Measurements from ENCODE around the gene UCK1. TPM values are rescaled to one million over a fixed set of nuclear protein-coding genes. Genes with fewer than 3 reads are reported as not detected.

The UCK1 gene
- total RNA-seq, 3 donors from 2014 or later (not counting 1 experiment from before 2014, with no cell fraction given): 29.9 to 35.2 (median 30.2) TPM

GRCh38 chr9:131524665-131525315 lies 6.3 kb downstream of the UCK1 start:
- no peaks in the 10 kb centered on the region for H3K27me3 Mint-ChIP-seq (ENCODE audit: low read depth in 2 of 2)
- ATAC-seq (no peak), DNase-seq (no peak)
- H3K4me3 ChIP-seq (ENCODE audit: low read length): no peak overlapping the region
- no peak overlapping the region for H3K27ac Mint-ChIP-seq
- H3K36me3 Mint-ChIP-seq: peaks cover 6% of the 10 kb centered on the region
- H3K4me1 Mint-ChIP-seq: peaks cover 0 to 7% of the 10 kb centered on the region in 2 donors
- no peaks in the 10 kb centered on the region for H3K9me3 ChIP-seq (ENCODE audit: control insufficient read depth, insufficient read depth, low read length)
- no peaks in the 10 kb centered on the region for H3K27me3 ChIP-seq (ENCODE audit: control insufficient read depth, insufficient read depth, low read length)
- H3K36me3 ChIP-seq (ENCODE audit: control insufficient read depth, insufficient read depth, low read length): peaks cover 65% of the 10 kb centered on the region
- H3K4me3 Mint-ChIP-seq: no peak overlapping the region
- TF ChIP-seq, protein P1, sequence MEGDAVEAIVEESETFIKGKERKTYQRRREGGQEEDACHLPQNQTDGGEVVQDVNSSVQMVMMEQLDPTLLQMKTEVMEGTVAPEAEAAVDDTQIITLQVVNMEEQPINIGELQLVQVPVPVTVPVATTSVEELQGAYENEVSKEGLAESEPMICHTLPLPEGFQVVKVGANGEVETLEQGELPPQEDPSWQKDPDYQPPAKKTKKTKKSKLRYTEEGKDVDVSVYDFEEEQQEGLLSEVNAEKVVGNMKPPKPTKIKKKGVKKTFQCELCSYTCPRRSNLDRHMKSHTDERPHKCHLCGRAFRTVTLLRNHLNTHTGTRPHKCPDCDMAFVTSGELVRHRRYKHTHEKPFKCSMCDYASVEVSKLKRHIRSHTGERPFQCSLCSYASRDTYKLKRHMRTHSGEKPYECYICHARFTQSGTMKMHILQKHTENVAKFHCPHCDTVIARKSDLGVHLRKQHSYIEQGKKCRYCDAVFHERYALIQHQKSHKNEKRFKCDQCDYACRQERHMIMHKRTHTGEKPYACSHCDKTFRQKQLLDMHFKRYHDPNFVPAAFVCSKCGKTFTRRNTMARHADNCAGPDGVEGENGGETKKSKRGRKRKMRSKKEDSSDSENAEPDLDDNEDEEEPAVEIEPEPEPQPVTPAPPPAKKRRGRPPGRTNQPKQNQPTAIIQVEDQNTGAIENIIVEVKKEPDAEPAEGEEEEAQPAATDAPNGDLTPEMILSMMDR (IDR thresholded peaks at IDR 0.05): no peak
- intact Hi-C loops (cut with micrococcal nuclease): no loop called here
- no peaks in the 10 kb centered on the region for H3K9me3 Mint-ChIP-seq
- peaks cover 3% of the 10 kb centered on the region for H3K4me1 ChIP-seq (ENCODE audit: control insufficient read depth, insufficient read depth, low read length)
- WGBS (ENCODE audit: insufficient coverage): 91% methylated on average over 23 of the region's 23 CpGs
- no peak overlapping the region for H3K27ac ChIP-seq (ENCODE audit: low read length)

DNA sequence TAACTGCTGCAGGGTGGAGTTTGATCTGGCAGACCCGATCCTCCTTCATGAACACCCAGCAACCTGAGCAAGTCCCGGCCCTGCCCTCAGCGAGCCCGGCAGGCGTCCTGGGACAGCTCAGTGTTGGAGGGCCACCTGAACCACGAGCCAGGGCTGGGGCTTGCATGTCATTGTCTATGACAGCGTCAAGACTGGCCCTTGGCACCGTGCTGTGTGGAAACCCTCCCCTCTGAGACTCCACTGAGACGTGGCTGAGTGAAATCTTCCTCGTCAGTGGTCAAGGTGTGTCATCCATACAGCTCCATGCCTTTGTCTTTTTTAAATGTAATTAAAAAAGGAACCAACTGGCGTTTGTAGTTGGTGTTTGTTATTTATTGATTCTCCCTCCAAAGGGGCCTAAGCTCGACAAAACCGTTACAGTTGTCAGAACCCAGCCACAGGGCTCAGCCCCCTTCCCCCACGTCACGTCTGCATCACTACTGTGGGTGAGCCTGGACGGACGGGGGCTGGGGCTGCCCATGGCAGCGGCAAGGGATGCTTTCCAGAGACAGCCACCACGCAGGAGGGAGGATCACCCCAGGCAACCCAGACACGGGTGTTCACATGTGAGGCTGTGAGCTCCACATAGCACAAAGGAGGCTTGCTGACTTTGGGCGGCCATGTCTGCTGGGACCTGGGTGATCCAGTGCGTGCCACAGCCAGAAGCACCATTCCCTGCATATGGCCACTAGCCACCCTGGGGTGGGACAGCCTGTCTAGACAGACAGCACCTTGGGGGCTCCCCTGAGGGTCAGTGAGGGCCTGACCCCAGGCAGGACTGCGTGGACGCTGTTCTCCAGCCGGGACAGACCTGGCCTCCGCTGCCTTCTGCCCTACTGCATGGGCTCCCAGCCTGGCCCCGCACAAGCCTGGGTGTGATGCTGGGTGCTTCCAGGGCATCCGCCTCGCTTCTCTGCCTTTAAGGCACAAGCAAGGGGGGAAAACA lies 7.3 kb downstream of the UCK1 start:
- WGBS (ENCODE audit: insufficient coverage): 91% methylated on average over 29 of the region's 29 CpGs

DNA sequence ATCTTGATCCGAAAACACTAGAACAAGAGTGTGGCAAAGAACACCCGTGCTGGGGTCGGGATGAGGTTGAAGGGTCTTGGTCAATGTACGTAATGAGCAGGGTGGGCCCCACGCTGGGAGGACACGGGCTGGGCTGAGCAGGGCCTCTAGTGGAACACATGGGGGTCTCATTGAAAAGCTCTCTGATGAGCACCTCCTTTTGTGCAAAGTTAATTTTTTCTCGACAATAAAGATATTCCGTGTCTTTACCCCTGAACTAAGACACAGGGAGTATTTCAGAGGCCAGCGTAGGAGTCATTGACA lies 8.0 kb downstream of the UCK1 start:
- H3K36me3 Mint-ChIP-seq: peaks cover under 1% of the 10 kb centered on the region
- ATAC-seq (no peak), DNase-seq (no peak)
- H3K27me3 Mint-ChIP-seq (ENCODE audit: low read depth in 2 of 2): no peaks in the 10 kb centered on the region
- Histone ChIP-seq H3K4me3 (ENCODE audit: low read length) (no peak overlapping the region), H3K27me3 (ENCODE audit: control insufficient read depth, insufficient read depth, low read length) (no peaks in the 10 kb centered on the region), H3K4me1 (ENCODE audit: control insufficient read depth, insufficient read depth, low read length) (no peaks in the 10 kb centered on the region), H3K9me3 (ENCODE audit: control insufficient read depth, insufficient read depth, low read length) (no peaks in the 10 kb centered on the region), H3K36me3 (ENCODE audit: control insufficient read depth, insufficient read depth, low read length) (peaks cover 71% of the 10 kb centered on the region), H3K27ac (ENCODE audit: low read length) (no peak overlapping the region)
- no peaks in the 10 kb centered on the region for H3K9me3 Mint-ChIP-seq
- H3K4me1 Mint-ChIP-seq: no peaks in the 10 kb centered on the region
- TF ChIP-seq, protein P1 (IDR thresholded peaks at IDR 0.05): no peak
- intact Hi-C loops (cut with micrococcal nuclease): no loop called here
- no peak overlapping the region for H3K27ac Mint-ChIP-seq
- WGBS (ENCODE audit: insufficient coverage): 99% methylated on average over 9 of the region's 9 CpGs
- H3K4me3 Mint-ChIP-seq: no peak overlapping the region

More for the DNA sequence above, 7.3 kb downstream of the UCK1 start:
- Histone ChIP-seq H3K9me3 (ENCODE audit: control insufficient read depth, insufficient read depth, low read length) (no peaks in the 10 kb centered on the region), H3K27me3 (ENCODE audit: control insufficient read depth, insufficient read depth, low read length) (no peaks in the 10 kb centered on the region), H3K4me1 (ENCODE audit: control insufficient read depth, insufficient read depth, low read length) (no peaks in the 10 kb centered on the region), H3K36me3 (ENCODE audit: control insufficient read depth, insufficient read depth, low read length) (peaks cover 68% of the 10 kb centered on the region), H3K27ac (ENCODE audit: low read length) (no peak overlapping the region), H3K4me3 (ENCODE audit: low read length) (no peak overlapping the region)
- Mint-ChIP-seq H3K36me3 (peaks cover 6% of the 10 kb centered on the region), H3K4me1 (peaks cover 0 to 5% of the 10 kb centered on the region in 2 donors), H3K27ac (no peak overlapping the region), H3K9me3 (no peaks in the 10 kb centered on the region), H3K27me3 (ENCODE audit: low read depth in 2 of 2) (no peaks in the 10 kb centered on the region), H3K4me3 (no peak overlapping the region)
- no peak for ATAC-seq
- TF ChIP-seq, protein P1 (IDR thresholded peaks at IDR 0.05): no peak
- no peak for DNase-seq
- intact Hi-C loops (cut with micrococcal nuclease): no loop called here

Data from natural killer cell (primary cell).